Activated effector memory CD4-positive, alpha-beta T cell treated with anti-CD3 and anti-CD28 coated beads, Interleukin-2, amount 50 U/mL, for 16 hours (primary cell): Measurements from ENCODE around the gene COPS6.
A peak's percentile ranks its signal among the peaks of the same experiment; 100 is the strongest.

Experiments used
- DNase-seq: peaks from one replicate; pipeline ENCODE4 v3.0.0-alpha.2; 2020

COPS6 gene

GRCh38 chr7:100088621-100089457 lies at the start of gene COPS6:
COPS6 (plus strand) TSS chr7:100088969; CDS start chr7:100088991, 22 bp downstream.
- DNase-seq, result peak; percentile 96

- DNase-seq, result no peak
Measured at GRCh38 chr7:100040575-100040974, 48.2 kb upstream of the COPS6 start.

DNA sequence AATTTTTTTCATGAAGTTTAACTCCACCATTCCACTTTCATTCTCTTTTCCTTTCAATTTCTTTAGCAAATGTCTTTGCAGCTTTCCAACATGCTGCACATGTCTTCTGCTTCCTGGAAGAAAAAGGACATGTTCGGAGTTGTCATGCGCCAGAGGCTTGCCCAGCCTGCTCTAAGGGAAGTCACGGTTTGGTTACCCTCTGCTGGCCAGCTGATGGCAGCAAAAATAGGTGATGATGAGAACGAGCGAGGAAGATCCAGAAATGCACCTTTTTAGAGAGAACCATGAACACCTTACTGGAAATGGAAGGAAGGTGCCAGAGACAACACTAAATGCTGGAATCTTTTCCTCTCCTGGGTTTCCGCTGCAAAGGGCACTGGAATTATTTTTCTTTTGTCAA lies 44.1 kb upstream of the COPS6 start:
- DNase-seq, result no peak

GRCh38 chr7:100048680-100049079 lies 40.1 kb upstream of the COPS6 start:
- DNase-seq, result no peak

- DNase-seq, result peak; percentile 94
Measured at GRCh38 chr7:100049441-100050291, 39.1 kb upstream of the COPS6 start, which contains the start of gene ZSCAN21. ZSCAN21 (plus strand) TSS chr7:100049774; CDS start chr7:100057007, 7,233 bp downstream.

GRCh38 chr7:100051611-100052010 lies 37.2 kb upstream of the COPS6 start:
- DNase-seq, result no peak

DNA sequence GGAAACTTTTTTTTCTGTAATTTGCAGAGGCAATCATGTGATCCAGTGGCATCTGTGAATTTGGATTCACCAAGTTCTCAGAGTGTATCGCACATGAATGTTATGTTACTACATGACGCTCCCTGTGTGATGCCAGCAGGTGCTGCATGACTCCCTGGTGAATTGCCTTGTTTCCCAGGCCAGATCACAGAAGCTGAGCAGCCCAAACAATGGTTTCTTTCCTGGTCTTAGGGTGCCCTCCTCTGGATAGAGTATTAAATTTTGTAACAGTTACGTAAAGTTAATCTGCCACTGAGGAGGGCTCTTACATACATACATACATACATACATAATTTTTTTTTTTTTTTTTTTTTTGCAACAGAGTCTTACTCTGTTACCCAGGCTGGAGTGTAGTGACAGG lies 35.6 kb upstream of the COPS6 start:
- DNase-seq, result no peak

DNA sequence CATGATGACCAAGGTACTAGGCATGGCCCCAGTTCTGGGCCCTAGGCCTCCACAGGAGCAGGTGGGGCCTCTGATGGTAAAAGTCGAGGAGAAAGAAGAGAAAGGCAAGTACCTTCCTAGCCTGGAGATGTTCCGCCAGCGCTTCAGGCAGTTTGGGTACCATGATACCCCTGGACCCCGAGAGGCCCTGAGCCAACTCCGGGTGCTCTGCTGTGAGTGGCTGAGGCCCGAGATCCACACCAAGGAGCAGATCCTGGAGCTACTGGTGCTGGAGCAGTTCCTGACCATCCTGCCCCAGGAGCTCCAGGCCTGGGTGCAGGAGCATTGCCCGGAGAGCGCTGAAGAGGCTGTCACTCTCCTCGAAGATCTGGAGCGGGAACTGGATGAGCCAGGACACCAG lies 31.8 kb upstream of the COPS6 start:
- DNase-seq, result no peak

DNA sequence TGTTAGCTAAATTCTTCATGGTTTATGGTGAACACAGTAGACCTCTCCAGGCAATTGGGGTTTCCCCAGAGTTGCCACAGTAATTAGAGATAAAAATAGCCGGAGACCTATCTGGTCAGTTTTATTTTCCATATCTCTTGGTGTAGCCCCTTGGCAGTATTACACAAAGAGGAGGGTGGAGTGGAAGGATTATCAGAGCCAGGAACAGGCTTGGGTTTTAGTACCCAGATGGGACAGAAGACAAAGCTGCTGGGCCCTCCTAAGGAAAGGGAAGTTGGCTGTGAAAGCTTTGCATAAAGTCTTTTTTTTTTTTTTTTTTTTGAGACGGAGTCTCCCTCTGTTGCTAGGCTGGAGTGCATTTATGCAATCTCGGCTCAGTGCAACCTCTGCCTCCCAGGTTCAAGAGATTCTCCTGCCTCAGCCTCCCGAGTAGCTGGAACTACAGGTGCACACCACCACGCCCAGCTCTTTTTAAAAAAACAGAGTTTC lies 29.5 kb upstream of the COPS6 start:
- no peak for DNase-seq

DNA sequence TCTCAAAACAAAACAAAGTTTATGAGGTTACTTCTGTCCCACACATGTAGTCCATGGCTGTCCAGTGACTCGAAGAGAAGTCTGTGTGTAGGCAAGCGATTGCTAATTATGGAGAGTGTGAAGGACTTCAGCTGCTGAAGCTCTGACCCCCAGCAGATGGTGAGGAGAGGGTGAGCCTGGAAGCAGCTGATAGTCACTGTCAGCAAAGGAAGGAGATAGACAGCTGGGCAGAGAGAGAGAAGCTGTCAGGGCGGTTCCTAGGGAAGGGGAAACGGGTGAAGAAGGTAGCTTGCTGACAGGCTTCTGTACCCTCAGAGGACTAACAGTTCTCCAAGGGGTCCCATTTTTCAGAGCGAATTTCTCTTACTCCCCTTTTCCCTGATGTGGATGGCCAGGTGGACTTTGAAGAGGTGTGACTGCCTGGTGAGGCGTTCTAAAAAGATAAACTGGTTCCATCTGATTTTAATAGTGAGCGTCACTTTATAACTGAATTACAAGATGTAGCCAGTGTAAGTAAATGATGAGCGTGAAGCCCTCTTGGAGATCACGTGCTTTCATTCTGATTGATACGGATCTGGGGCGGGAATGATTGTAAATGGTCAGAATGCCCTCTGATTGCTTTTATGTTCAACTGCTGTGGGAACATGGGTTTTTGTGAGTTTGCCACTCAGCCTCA lies 27.1 kb upstream of the COPS6 start:
- no peak for DNase-seq

- no peak for DNase-seq
Measured at GRCh38 chr7:100063376-100063775, 25.4 kb upstream of the COPS6 start.

DNA sequence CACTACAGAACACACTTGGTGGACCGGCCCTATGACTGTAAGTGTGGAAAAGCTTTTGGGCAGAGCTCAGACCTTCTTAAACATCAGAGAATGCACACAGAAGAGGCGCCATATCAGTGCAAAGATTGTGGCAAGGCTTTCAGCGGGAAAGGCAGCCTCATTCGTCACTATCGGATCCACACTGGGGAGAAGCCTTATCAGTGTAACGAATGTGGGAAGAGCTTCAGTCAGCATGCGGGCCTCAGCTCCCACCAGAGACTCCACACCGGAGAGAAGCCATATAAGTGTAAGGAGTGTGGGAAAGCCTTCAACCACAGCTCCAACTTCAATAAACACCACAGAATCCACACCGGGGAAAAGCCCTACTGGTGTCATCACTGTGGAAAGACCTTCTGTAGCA lies 24.6 kb upstream of the COPS6 start:
- no peak for DNase-seq

DNA sequence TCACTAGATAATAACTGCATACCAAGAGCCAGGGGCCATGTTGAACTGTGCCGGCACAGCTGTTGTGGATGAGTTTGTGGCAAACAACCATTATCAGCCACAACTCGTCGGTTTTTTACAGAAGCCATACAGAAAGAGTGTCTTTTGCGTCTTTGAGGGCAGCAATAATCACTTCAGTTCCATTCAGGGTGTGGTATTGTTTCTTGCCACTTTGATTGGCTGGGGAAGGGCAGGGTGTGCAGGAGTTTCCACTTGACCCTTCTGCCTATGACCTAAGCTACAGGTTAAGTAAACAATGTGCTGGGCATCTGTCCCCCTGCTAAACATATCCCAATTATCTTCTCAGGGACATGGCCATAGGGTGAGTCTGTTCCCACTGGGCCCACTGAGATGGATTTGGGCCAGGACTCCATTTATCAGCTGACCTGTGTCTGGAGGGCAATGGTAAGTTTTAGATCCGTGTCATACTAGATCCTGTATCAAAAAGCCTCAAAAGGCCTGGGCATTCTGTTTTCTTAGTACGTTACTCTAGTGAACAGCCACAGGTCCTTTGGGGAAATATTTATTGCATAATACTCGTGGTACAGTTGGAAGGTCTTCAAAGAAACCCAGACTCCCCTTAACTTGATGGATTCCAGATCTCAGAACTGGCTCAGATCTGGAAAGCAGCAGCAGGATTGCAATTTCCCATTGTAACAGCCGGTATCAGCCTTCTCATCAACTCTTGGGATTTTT lies 23.1 kb upstream of the COPS6 start:
- DNase-seq, result no peak

DNA sequence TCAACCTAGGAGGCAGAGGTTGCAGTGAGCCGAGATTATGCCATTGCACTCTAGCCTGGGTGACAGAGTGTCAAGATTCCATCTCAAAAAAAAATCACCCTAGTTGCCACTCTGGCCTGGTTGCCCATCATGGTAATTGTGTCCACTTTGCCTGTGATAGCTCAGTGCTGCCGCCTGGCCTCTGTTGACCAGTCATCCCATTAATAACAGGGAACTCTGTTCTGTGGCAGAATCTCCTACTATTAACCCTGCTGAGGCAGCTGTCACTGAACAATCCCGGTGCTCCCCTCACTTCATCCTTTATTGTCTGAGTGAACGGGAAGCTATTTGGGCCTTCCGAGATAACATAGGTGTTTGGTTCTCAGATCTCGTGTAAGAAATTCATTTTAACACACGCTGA lies 21.8 kb upstream of the COPS6 start:
- DNase-seq, result no peak

DNA sequence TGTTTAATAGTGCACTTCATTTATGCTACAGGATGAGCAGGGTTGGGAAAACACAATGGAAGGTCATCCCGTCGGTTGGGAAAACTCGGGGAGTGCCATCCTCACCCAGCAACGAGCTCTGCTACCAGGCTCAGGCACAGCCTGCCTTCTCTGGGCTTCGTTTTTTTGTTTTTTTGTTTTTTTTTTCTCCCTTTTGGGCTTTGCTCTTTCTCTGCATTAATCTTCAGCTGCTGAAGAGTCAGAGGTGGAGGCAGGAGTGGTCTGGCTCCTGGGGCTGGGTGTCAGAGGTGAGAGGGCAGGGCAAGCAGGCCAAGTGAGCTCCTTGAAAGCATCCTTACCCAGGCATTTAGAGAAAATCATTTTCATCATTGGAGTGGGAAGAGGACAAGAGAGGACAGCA lies 18.8 kb upstream of the COPS6 start:
- no peak for DNase-seq

GRCh38 chr7:100071018-100071723 lies 17.6 kb upstream of the COPS6 start:
- no peak for DNase-seq

DNA sequence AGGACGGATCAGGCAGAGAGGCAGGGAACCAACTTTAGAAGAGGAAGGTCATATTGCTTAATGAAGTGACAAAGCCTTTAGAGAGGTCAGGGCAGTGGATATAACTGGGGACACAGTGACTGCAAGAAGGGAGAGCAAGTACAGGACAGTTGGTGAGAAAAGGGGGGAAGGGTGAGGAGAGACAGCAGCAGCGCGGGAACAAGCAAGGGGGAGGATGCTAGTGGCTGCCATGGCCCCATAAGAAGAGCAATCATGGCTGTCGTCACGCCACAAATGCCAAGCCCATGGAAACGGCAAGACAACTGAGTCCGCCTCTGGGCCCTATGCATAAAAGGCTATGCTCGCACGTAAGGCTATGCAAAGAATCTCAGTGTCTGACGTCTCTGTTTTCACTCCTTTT lies 16.3 kb upstream of the COPS6 start:
- DNase-seq, result no peak

DNA sequence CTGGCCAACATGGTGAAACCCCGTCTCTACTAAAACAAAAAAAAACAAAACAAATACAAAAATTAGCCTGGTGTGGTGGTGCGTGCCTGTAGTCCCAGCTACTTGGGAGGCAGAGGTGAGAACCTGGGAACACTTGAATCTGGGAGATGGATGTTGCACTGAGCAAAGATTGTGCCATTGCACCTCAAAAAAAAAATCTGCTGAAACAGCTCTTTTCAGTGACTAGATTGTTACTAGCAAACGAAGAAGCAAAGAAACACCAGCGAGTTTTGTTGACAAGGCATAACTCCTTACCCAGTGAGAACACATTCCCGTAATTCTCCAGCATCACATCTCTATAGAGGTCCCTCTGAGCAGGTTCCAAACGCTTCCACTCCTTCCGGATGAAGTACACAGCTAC lies 13.9 kb upstream of the COPS6 start:
- DNase-seq, result no peak

DNA sequence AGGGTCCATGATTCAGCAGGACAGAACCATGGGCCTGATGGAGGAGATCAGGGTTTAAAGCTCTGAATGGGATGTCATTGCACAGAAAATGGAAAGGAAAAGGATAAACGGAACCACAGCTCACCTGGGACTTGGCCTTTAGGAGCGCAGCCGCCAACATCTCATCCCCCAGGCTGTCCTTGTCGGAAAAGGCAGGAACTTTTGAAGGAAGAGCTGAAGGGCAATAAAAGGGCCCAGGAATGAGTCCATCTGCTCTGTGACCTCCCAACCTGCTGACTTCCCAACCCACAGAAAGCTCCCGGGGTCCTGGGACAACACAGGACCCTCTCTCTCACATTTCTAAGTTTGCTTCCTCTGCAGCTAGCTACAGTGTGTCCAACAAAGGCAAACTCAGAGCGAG lies 13.4 kb upstream of the COPS6 start:
- no peak for DNase-seq

DNA sequence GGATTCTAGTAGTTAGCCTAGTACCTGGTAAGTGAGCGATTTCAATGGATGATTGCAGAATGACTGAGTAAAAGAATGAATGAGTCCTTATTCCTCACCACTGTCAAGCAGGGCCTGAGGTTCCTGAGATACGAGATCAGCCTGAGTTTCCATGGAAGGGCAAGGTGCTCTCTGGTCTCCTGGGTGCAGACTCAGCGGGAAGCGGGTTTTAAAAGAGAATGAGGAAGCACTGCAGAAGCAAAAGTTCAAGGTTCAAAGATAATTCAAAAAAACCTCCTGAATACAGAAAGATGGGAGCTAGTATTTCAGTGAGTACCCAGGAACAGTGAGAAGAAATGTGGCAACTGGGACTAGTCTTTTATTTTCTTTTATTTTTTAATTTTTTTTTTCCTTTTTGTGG lies 11.6 kb upstream of the COPS6 start:
- no peak for DNase-seq

- no peak for DNase-seq
Measured at GRCh38 chr7:100079024-100079560, 9.7 kb upstream of the COPS6 start.
